ENCODE measurements around the gene MATR3. TPM values are rescaled to one million over a fixed set of nuclear protein-coding genes. Genes with fewer than 3 reads are reported as not detected.

MATR3 gene
- total RNA-seq, 4 donors from 2014 or later: 115 to 188 (median 156) TPM

DNA sequence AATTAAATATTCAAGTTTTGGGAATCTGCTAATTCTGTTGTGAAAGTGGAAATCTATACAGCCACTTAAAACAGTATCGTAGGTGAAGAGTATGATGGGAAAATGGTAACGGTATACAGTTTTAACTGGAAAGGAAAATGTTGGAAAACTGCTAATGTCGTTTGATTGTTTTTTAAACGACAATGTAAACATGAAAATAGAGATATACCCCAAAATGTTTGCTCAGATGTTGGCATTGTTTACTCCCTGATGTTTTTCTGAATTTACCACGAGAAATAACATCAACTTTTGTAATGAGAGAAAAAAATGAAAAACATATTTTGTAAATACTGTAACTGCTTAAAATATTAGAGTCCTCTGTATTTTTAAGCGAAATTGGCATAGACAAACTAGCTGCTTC is 2.7 kb downstream of the MATR3 start:
- peaks cover 67% of the 10 kb centered on the region in 2 donors for H3K4me1 ChIP-seq
- intact Hi-C loops (cut with DNase I; ENCODE audit: low total_unique reads): loop anchor here (1.0 kb wide), 1 partner anchor 45 kb away; the partner anchor contains the start of gene PAIP2

DNA sequence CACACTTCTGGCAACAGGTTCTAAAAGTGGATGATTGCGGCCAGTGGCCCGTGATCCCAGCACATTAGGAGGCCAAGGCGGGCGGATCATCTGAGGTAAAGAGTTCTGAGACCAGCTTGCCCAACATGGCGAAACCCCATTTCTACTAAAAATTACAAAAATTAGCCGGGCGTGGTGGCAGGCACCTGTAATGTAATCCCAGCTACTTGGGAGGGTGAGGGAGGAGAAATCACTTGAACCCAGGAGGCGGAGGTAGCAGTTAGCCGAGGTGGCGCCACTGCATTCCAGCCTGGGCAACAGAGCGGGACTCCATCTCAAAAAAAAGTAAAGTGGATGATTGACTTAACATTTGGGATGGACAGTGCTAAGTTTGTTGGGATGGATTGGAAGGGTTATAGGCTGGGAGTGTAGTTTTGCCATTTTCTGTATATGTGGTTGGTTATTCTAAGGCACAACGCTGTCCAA is 3.4 kb downstream of the MATR3 start:
- no peak for ATAC-seq
- H3K27me3 ChIP-seq: no peaks in the 10 kb centered on the region
- H3K9me3 ChIP-seq: no peaks in the 10 kb centered on the region
- in situ Hi-C loops (cut with MboI; ENCODE audit: low sequenced_read_pairs in 4 of 4): loop anchor here in 1 of 4 donors (10.0 kb wide), 1 partner anchor 48 kb away; the partner anchor contains the start of gene PAIP2
- H3K27ac ChIP-seq: peak overlapping the region; percentile 93 to 100 (median 99)
- peaks cover 73 to 74% of the 10 kb centered on the region in 2 donors for H3K4me1 ChIP-seq
- H3K36me3 ChIP-seq: no peaks in the 10 kb centered on the region
- DNase-seq: no peak
- intact Hi-C loops (cut with DNase I; ENCODE audit: low total_unique reads): loop anchor here (1.0 kb wide), 1 partner anchor 44 kb away; the partner anchor contains the start of gene PAIP2
- peak overlapping the region in 2 of 4 donors; percentile 21 to 82 for H3K4me3 ChIP-seq
- TF ChIP-seq, protein P1, sequence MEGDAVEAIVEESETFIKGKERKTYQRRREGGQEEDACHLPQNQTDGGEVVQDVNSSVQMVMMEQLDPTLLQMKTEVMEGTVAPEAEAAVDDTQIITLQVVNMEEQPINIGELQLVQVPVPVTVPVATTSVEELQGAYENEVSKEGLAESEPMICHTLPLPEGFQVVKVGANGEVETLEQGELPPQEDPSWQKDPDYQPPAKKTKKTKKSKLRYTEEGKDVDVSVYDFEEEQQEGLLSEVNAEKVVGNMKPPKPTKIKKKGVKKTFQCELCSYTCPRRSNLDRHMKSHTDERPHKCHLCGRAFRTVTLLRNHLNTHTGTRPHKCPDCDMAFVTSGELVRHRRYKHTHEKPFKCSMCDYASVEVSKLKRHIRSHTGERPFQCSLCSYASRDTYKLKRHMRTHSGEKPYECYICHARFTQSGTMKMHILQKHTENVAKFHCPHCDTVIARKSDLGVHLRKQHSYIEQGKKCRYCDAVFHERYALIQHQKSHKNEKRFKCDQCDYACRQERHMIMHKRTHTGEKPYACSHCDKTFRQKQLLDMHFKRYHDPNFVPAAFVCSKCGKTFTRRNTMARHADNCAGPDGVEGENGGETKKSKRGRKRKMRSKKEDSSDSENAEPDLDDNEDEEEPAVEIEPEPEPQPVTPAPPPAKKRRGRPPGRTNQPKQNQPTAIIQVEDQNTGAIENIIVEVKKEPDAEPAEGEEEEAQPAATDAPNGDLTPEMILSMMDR (IDR thresholded peaks at IDR 0.05 in 4 of 5, conservative IDR thresholded peaks at IDR 0.05 in 1 of 5): no peak
- TF ChIP-seq POLR2A (IDR thresholded peaks at IDR 0.05): no peak

More for the DNA sequence above, 2.7 kb downstream of the MATR3 start:
- TF ChIP-seq, protein P1 (IDR thresholded peaks at IDR 0.05 in 4 of 5, conservative IDR thresholded peaks at IDR 0.05 in 1 of 5): no peak
- TF ChIP-seq POLR2A (IDR thresholded peaks at IDR 0.05): no peak
- Histone ChIP-seq H3K27me3 (no peaks in the 10 kb centered on the region), H3K9me3 (no peaks in the 10 kb centered on the region), H3K4me3 (peak overlapping the region in 3 of 4 donors; percentile 82 to 87 (median 84)), H3K27ac (peak overlapping the region; percentile 93 to 100 (median 99)), H3K36me3 (no peaks in the 10 kb centered on the region)
- in situ Hi-C loops (cut with MboI; ENCODE audit: low sequenced_read_pairs in 4 of 4): loop anchor here in 1 of 4 donors (10.0 kb wide), 1 partner anchor 49 kb away; the partner anchor contains the start of gene PAIP2
- no peak for DNase-seq
- no peak for ATAC-seq

DNA sequence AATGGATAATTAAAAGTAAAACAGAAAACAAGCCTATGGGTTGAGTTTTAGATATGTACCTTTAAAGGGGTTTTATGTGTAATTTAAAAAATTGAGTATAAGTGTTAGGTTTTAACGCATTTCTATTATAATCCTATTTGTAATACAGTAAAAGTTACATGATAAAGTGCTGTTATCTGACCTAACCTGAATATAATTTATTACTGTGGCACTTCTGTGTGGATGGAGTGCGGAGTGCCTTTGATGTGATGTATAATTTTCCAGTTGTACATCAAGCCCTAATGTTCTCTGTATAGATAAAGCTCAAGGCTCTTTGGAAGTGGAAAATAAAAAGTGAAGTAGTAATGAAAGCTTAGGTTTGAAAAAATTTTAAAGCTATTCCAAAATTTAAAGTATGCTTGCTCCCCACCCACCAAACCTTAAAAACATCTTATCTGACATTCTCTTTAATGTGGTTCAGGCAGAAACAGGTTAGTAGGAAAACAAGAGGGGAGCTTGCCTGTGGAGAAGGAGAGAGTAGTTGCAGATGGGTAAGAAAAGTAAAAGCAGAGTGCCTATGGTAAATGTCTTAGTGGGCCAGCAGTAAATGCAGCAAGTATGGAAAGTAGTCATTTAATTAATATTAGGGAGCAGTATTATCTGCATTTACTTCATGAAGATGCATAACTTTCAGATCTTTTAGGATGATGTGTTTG is 4.0 kb downstream of the MATR3 start:
- Histone ChIP-seq H3K4me1 (peaks cover 79 to 81% of the 10 kb centered on the region in 2 donors), H3K27ac (peak overlapping the region; percentile 93 to 100 (median 99)), H3K27me3 (no peaks in the 10 kb centered on the region), H3K9me3 (no peaks in the 10 kb centered on the region), H3K4me3 (no peak overlapping the region), H3K36me3 (no peaks in the 10 kb centered on the region)
- DNase-seq (no peak), ATAC-seq (no peak)
- intact Hi-C loops (cut with DNase I; ENCODE audit: low total_unique reads): no loop called here
- TF ChIP-seq POLR2A (IDR thresholded peaks at IDR 0.05): no peak
- in situ Hi-C loops (cut with MboI; ENCODE audit: low sequenced_read_pairs in 4 of 4): loop anchor here in 1 of 4 donors (10.0 kb wide), 1 partner anchor 47 kb away; the partner anchor contains the start of gene PAIP2

DNA sequence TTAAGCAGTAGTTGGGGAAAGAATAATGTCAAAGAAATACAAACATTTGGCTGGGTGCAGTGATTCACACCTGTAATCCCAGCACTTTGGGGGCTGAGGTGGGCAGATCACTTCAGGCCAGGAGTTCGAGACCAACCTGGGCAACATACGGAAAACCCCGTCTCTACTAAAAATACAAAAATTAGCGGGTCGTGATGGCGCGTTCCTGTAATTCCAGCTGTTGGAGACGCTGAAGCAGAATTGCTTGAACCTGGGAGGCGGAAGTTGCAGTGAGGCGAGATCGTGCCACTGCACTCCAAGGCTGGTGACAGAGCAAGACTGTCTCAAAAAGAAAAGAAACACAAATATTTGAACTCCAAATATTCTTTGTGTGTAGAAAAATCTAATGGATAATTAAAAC is 4.7 kb downstream of the MATR3 start:
- Histone ChIP-seq H3K36me3 (no peaks in the 10 kb centered on the region), H3K27me3 (no peaks in the 10 kb centered on the region), H3K4me3 (no peak overlapping the region), H3K4me1 (peaks cover 81 to 82% of the 10 kb centered on the region in 2 donors), H3K27ac (peak overlapping the region in 2 of 4 donors; percentile 99), H3K9me3 (no peaks in the 10 kb centered on the region)
- DNase-seq: no peak
- ATAC-seq: no peak
- TF ChIP-seq, protein P1 (IDR thresholded peaks at IDR 0.05 in 4 of 5, conservative IDR thresholded peaks at IDR 0.05 in 1 of 5): no peak
- TF ChIP-seq POLR2A (IDR thresholded peaks at IDR 0.05): no peak
- in situ Hi-C loops (cut with MboI; ENCODE audit: low sequenced_read_pairs in 4 of 4) (loop anchor here in 1 of 4 donors (10.0 kb wide), 1 partner anchor 47 kb away; the partner anchor contains the start of gene PAIP2), intact Hi-C loops (cut with DNase I; ENCODE audit: low total_unique reads) (no loop called here)

DNA sequence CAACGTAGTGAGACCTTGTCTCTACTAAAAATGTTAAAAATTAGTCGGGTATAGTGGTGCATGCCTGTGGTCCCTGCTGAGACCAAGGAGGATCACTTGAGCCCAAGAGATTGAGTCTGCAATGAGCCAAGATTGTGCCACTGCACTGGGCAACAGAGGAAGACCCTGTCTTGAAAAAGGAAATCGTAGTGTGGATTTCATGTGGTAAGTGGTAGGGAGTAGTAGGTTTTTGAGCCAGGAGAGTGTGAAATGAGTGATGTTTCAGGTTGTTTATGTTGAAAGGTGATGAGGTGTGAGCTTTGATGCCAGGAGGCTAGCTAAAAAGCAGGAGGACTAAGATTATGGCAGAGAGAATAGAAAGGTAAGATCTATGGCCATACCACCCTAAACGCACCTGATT is 5.9 kb downstream of the MATR3 start:
- Histone ChIP-seq H3K4me1 (peaks cover 94% of the 10 kb centered on the region in 2 donors), H3K27me3 (no peaks in the 10 kb centered on the region), H3K27ac (peak overlapping the region; percentile 27 to 99 (median 62)), H3K36me3 (no peaks in the 10 kb centered on the region), H3K9me3 (no peaks in the 10 kb centered on the region), H3K4me3 (no peak overlapping the region)
- DNase-seq (no peak), ATAC-seq (no peak)
- in situ Hi-C loops (cut with MboI; ENCODE audit: low sequenced_read_pairs in 4 of 4) (loop anchor here in 1 of 4 donors (10.0 kb wide), 1 partner anchor 45 kb away; the partner anchor contains the start of gene PAIP2), intact Hi-C loops (cut with DNase I; ENCODE audit: low total_unique reads) (no loop called here)
- TF ChIP-seq, protein P1 (IDR thresholded peaks at IDR 0.05 in 4 of 5, conservative IDR thresholded peaks at IDR 0.05 in 1 of 5): no peak
- no peak for TF ChIP-seq POLR2A (IDR thresholded peaks at IDR 0.05)
